Activated naive CD8-positive, alpha-beta T cell treated with anti-CD3 and anti-CD28 coated beads, Interleukin-2, amount 50 U/mL, for 24 hours (primary cell): Measurements from ENCODE around the gene PLXNB3.

ENCODE experiments used
- ATAC-seq: fragments of 150-1000 bp; cut with Tn5 transposase; one replicate; pipeline ENCODE4 v1.10.0; 2021
- DNase-seq: peaks from one replicate; pipeline ENCODE4 v3.0.0; 2021
- H3K27ac Mint-ChIP-seq: one replicate; pipeline ENCODE4 v1.8.0; 2021; ENCODE audit warnings: mild to moderate bottlenecking, mixed read lengths
- H3K27me3 Mint-ChIP-seq: one replicate; pipeline ENCODE4 v1.8.0; 2021; ENCODE audit warnings: mixed read lengths
- H3K36me3 Mint-ChIP-seq: one replicate; pipeline ENCODE4 v1.8.0; 2021; ENCODE audit warnings: low read depth, mixed read lengths
- H3K4me1 Mint-ChIP-seq: one replicate; pipeline ENCODE4 v1.8.0; 2021; ENCODE audit warnings: mixed read lengths
- H3K4me3 Mint-ChIP-seq: one replicate; pipeline ENCODE4 v1.8.0; 2021; ENCODE audit warnings: mild to moderate bottlenecking, moderate library complexity, mixed read lengths
- H3K9me3 Mint-ChIP-seq: one replicate; pipeline ENCODE4 v1.8.0; 2021; ENCODE audit warnings: mixed read lengths

The PLXNB3 gene

DNA sequence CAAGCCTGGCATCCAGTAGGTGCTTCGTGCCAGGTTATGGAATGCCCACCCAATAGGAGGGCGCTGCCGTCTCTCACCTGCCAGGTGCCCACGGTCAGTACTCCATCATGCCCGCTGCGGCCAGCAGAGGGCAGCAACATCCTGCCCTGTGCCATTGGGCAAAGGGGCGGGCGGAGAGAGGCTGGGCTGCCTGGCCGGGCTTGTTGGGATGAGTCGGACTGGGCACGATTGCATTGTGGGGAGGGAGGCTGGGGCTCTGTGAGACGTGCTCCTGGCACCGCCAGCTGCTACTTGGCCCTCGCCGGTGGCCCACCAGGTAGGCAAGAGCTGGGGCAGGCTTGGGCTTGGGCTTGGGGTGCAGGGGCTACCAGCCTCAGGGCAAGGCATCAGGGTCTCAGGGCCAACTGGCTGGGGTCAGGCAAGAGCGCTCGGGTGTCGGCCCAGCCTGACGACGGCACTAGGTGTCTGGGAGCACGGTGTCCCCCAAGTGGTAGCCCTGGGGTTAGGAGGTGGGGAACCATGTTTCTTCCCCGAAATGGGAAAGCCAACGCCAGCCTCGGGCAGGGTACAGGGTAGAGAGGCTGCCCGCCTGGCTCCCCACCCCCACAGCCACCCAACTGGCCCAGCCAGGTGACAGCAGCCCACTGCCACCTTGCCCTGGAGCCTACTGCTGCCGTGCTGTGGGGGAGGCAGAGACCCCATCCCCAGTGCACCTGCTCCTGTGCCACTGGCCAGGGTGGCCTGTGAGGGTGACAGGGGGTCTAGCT lies at the start of gene PLXNB3:
Gene PLXNB3 (plus strand): TSS at position 261 of the 767 bp plus-strand sequence. CDS start 1,287 bp downstream, outside the sequence.
- H3K27ac Mint-ChIP-seq = no peak within 1 kb of the TSS
- no peaks in the 10 kb centered on the region for H3K9me3 Mint-ChIP-seq
- H3K27me3 Mint-ChIP-seq = no peaks in the 10 kb centered on the region
- DNase-seq = peak; percentile 79
- H3K4me1 Mint-ChIP-seq = peaks cover 17% of the 10 kb centered on the region
- no peaks in the 10 kb centered on the region for H3K36me3 Mint-ChIP-seq
- H3K4me3 Mint-ChIP-seq = no peak within 1 kb of the TSS
- peak; percentile 67 for ATAC-seq

DNA sequence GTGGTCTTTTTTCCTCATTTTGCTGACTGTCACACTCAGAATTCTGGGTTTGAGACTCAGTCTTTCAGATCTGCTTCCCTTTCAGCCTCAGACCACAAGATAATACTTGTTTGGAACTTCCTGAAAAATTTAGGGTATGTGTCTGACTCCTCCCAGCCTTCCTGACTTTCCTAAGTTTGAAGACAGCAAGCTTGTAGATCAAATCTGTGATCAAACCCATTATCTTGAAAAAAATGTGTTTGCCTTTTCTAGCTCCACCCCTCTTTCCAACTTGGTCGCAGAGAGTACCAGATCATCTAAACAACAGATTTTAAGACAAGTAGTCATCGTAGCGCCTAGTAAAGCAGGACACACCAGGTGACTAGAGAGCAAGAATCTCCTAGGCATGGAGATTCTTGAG lies 49.8 kb upstream of the PLXNB3 start:
- H3K4me3 Mint-ChIP-seq = no peak overlapping the region
- no peak overlapping the region for H3K27ac Mint-ChIP-seq
- DNase-seq (no peak), ATAC-seq (no peak)
- H3K27me3 Mint-ChIP-seq = no peaks in the 10 kb centered on the region
- H3K9me3 Mint-ChIP-seq = no peaks in the 10 kb centered on the region
- H3K4me1 Mint-ChIP-seq = peaks cover 6% of the 10 kb centered on the region
- H3K36me3 Mint-ChIP-seq = peaks cover 24% of the 10 kb centered on the region

DNA sequence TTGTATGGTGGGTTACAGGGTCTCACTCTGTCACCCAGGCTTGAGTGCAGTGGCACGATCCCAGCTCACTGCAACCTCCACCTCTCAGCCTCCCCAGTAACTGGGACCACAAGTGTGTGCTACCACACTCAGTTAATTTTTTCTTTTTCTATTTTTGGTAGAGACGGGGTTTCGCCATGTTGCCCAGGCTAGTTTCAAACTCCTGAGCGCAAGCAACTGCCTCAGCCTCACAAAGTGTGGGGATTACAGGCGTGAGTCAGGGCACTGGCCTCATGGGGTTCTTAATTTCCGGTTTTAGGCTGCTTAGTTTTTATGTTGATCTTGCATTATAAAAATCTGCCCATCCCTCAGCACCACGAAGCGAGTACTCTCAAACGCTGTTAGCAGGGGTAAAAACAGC lies 46.6 kb upstream of the PLXNB3 start:
- H3K9me3 Mint-ChIP-seq = no peaks in the 10 kb centered on the region
- ATAC-seq (no peak), DNase-seq (no peak)
- no peak overlapping the region for H3K4me3 Mint-ChIP-seq
- H3K4me1 Mint-ChIP-seq = peaks cover 12% of the 10 kb centered on the region
- peaks cover 27% of the 10 kb centered on the region for H3K36me3 Mint-ChIP-seq
- H3K27me3 Mint-ChIP-seq = no peaks in the 10 kb centered on the region
- H3K27ac Mint-ChIP-seq = no peak overlapping the region

DNA sequence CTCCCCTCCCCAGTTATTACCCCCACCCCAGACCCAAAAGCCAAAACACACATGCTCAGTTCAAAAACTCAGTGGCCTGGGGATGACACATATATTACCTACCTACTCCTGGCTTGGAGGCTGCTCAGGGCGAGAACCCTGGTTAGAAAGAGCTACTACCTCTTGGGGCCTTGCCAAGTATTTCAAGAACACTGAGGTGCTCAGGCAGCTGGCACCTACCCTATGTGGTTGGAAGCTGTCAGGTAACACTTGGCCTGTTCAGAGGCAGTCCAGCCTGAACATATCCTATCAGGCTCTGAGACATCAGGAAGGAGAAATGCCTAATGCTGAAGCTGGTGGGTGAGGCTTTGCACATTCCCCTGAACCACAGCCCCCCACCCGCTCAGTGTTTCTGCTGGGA lies 44.8 kb upstream of the PLXNB3 start:
- Mint-ChIP-seq H3K4me1 (peaks cover 16% of the 10 kb centered on the region), H3K36me3 (peaks cover 23% of the 10 kb centered on the region), H3K9me3 (no peaks in the 10 kb centered on the region), H3K4me3 (no peak overlapping the region), H3K27me3 (no peaks in the 10 kb centered on the region), H3K27ac (no peak overlapping the region)
- ATAC-seq = no peak
- DNase-seq = no peak

DNA sequence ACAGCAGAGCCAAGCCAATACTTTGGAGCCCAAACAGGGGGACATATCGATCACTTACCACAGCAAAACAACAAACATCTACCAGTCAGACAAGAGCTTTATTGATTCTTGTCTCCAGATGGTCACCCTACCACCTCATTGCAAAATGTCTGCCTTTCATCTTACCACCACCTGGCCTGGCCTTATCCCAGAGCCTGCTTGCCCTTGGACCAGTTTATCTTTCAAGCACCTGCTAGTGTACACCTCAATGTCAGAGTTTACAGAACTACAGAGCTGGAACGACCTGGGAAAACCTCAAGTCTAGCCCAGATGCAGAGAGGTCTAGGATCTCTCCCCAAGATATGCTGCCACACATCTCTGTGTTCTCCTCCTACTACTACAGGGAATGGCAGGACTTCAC lies 44.3 kb upstream of the PLXNB3 start:
- H3K36me3 Mint-ChIP-seq = peaks cover 22% of the 10 kb centered on the region

DNA sequence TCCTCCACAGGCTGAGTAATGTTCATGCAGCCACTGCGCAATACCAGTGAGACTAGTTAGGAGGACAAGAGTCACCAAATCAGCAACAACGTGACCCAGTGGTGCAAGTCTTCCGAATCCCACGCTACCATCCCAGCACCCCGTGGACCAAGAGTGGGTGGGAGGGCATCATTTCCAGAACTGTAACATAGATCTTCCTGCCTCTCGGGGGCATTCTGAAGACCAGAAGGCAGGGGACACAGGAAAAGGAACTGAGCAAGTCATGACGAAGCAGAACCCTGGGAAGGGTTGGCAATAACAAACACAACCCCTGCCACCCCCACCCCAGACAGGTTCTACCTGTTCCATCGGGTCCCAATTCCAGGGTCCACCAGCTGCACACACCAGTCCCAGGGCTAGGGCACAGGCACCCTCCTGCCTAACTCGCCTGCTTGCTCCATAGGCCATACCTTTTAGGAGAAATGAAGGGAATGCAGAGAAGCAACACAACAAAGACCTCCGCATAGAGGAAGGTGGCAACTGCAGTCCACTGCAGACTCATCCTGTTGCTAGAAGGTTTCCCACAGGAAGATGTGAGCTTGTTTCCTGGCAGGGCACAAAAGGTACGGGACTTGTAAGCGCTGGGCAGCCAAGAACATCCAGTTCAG lies 41.2 kb upstream of the PLXNB3 start:
- Mint-ChIP-seq H3K27me3 (no peaks in the 10 kb centered on the region), H3K4me3 (peak overlapping the region; percentile 87), H3K9me3 (no peaks in the 10 kb centered on the region), H3K27ac (peak overlapping the region; percentile 81), H3K4me1 (peaks cover 28% of the 10 kb centered on the region), H3K36me3 (peaks cover 16% of the 10 kb centered on the region)
- DNase-seq = no peak
- no peak for ATAC-seq

More for the DNA sequence above, 44.3 kb upstream of the PLXNB3 start:
- Mint-ChIP-seq H3K4me3 (no peak overlapping the region), H3K4me1 (peaks cover 16% of the 10 kb centered on the region), H3K9me3 (no peaks in the 10 kb centered on the region), H3K27me3 (no peaks in the 10 kb centered on the region), H3K27ac (no peak overlapping the region)
- DNase-seq (no peak), ATAC-seq (no peak)

DNA sequence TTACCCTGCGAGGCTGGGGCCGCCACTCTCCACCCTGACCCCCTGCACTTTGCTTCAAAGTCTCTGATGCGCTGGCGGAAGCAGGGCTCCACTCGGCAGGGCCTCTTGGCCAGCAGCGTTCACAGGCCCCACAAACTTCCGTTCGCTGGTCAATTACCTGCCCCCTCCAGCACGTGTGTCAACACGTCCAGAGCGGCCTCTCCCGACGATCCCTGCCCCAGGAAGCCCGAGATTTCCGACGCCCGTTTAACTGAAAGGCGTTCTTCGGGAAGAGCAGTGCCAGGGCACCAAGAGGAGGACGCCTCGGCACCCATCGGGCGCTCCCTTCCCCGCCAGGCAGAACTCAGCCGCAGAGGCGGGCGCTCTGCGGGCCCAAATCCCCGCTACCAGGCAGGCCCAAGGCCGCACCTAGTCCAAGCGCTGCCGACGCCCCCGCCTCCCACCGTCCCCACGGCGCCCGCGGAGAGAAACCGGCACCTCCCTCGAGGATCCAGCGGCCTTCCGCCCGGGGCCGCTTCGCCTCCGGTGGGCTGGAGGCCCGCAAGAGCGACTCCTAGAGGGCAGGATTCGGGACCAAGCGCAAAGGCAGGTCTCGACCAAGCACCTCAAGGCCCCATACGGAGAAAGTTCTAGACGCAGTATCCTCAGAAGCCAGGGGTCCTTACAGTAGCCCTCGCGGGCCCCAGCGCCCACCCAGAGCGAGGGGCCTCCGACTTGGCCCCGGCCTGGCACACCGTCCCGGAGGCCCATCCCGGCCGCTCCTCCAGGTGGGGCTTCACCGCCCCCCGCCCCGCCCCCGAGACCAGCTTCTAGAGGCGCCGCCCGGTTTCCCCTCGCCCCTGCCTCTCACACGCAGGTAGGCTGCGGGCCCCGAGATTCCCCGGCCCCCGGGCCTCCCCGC lies 40.4 kb upstream of the PLXNB3 start:
- DNase-seq (peak; percentile 51), ATAC-seq (peak; percentile 37)
- H3K9me3 Mint-ChIP-seq = no peaks in the 10 kb centered on the region
- peak overlapping the region; percentile 81 for H3K27ac Mint-ChIP-seq
- peaks cover 14% of the 10 kb centered on the region for H3K36me3 Mint-ChIP-seq
- peak overlapping the region; percentile 87 for H3K4me3 Mint-ChIP-seq
- H3K4me1 Mint-ChIP-seq = peaks cover 27% of the 10 kb centered on the region
- no peaks in the 10 kb centered on the region for H3K27me3 Mint-ChIP-seq

DNA sequence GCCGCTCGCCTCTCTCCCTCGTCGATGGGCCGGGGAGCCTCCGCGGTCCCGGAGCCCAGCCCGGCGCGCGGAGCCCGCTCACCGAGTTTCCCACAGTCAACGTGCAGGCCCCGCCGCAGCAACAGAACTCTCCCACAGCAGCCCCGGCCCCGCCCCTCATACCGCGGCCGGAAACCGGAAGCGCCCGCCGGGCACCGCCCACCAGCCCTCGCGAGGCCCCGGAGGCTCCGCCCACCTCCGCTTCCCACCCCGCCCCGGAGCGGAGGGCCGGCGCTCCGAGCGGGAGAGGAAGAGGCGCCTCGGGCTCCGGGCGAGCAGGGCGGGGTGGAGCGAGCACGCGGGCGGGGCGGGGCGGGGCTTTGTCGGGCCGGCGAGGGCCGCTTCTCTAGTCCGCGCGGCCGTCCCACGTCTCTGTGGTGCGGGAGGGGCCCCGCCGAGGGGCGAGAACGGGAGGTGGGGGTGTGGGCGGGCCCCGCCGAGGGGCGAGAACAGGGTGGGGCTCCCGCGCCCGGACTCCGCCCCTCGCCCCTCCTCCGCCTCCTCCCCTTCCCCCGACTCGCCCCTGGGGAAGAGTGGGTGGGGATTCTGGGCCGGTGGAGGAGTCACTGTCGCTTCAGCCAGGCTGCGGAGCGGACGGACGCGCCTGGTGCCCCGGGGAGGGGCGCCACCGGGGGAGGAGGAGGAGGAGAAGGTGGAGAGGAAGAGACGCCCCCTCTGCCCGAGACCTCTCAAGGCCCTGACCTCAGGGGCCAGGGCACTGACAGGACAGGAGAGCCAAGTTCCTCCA lies 39.6 kb upstream of the PLXNB3 start, which contains the start of the genes ABCD1 and BCAP31:
Gene ABCD1 (plus strand): TSS at position 605 of the 787 bp plus-strand sequence. CDS start 411 bp downstream, outside the sequence.
Gene BCAP31 (minus strand): TSS at position 136 of the 787 bp plus-strand sequence. CDS start 1,143 bp downstream, outside the sequence.
- DNase-seq = peak; percentile 89
- H3K4me3 Mint-ChIP-seq = peak within 1 kb of the TSS; percentile 87
- peak; percentile 74 for ATAC-seq
- H3K9me3 Mint-ChIP-seq = no peaks in the 10 kb centered on the region
- H3K27me3 Mint-ChIP-seq = no peaks in the 10 kb centered on the region
- H3K36me3 Mint-ChIP-seq = peaks cover 11% of the 10 kb centered on the region
- peaks cover 25% of the 10 kb centered on the region for H3K4me1 Mint-ChIP-seq
- H3K27ac Mint-ChIP-seq = peak within 1 kb of the TSS; percentile 81

DNA sequence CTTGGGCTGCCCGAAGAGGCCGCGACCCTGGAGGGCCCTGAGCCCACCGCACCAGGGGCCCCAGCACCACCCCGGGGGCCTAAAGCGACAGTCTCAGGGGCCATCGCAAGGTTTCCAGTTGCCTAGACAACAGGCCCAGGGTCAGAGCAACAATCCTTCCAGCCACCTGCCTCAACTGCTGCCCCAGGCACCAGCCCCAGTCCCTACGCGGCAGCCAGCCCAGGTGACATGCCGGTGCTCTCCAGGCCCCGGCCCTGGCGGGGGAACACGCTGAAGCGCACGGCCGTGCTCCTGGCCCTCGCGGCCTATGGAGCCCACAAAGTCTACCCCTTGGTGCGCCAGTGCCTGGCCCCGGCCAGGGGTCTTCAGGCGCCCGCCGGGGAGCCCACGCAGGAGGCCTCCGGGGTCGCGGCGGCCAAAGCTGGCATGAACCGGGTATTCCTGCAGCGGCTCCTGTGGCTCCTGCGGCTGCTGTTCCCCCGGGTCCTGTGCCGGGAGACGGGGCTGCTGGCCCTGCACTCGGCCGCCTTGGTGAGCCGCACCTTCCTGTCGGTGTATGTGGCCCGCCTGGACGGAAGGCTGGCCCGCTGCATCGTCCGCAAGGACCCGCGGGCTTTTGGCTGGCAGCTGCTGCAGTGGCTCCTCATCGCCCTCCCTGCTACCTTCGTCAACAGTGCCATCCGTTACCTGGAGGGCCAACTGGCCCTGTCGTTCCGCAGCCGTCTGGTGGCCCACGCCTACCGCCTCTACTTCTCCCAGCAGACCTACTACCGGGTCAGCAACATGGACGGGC lies 38.8 kb upstream of the PLXNB3 start:
- peaks cover 25% of the 10 kb centered on the region for H3K4me1 Mint-ChIP-seq
- no peak overlapping the region for H3K27ac Mint-ChIP-seq
- peaks cover 11% of the 10 kb centered on the region for H3K36me3 Mint-ChIP-seq
- no peaks in the 10 kb centered on the region for H3K27me3 Mint-ChIP-seq
- no peaks in the 10 kb centered on the region for H3K9me3 Mint-ChIP-seq
- ATAC-seq (peak; percentile 2), DNase-seq (no peak)
- peak overlapping the region; percentile 58 for H3K4me3 Mint-ChIP-seq

DNA sequence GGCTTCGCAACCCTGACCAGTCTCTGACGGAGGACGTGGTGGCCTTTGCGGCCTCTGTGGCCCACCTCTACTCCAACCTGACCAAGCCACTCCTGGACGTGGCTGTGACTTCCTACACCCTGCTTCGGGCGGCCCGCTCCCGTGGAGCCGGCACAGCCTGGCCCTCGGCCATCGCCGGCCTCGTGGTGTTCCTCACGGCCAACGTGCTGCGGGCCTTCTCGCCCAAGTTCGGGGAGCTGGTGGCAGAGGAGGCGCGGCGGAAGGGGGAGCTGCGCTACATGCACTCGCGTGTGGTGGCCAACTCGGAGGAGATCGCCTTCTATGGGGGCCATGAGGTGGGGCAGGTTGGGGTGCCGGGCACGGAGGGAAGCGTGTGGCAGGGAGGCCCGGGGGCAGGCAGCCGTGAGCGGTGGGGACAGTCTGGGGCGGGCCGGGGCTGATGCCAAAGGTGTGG lies 38.2 kb upstream of the PLXNB3 start:
- no peak overlapping the region for H3K27ac Mint-ChIP-seq
- peaks cover 7% of the 10 kb centered on the region for H3K36me3 Mint-ChIP-seq
- no peak for DNase-seq
- H3K9me3 Mint-ChIP-seq = no peaks in the 10 kb centered on the region
- no peak for ATAC-seq
- H3K4me1 Mint-ChIP-seq = peaks cover 25% of the 10 kb centered on the region
- no peaks in the 10 kb centered on the region for H3K27me3 Mint-ChIP-seq
- H3K4me3 Mint-ChIP-seq = peak overlapping the region; percentile 46

DNA sequence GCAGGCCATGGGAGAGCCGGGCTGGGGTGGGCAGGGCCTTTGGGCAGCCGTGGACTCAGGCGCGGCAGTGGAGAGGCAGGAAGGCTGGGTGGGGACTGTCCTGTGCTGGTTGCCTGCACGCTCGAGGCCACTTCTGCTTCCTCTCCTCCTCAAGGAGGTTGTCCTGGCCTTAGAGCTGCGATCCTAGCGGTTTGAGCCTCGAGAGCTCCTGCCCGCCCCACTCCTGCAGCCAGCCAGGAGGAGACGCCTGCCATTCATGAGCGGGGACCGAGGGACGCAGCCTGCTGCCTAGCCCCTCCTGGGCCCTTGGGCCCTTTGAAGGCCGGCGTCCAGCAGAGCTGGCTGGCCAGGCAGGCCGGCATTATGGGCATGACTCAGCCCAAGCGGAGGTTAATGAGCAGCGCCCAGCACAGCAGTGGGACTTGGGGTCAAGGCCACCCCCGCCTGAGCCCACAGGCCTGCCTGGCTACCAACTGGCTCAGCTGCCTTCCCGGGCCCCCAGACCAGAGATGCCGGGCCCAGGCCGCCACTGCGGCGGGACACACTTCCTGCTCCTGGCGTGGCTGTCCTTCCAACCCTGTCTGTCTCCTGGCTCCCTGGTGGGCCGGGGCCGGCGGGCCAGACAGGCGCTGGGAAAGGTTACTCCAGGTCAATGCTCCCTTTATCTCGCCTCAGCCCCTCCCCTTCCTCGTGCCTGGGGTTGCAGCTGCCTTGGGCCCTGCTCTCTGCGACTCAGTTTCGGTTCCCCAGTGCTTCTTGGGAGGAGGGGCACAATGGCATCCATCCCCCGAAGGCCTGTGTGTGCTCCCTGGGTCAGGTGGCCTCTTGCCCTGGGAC lies 37.5 kb upstream of the PLXNB3 start:
- Mint-ChIP-seq H3K4me3 (peak overlapping the region; percentile 38), H3K27me3 (no peaks in the 10 kb centered on the region), H3K36me3 (peaks cover 10% of the 10 kb centered on the region), H3K9me3 (no peaks in the 10 kb centered on the region), H3K27ac (peak overlapping the region; percentile 42), H3K4me1 (peaks cover 31% of the 10 kb centered on the region)
- ATAC-seq (no peak), DNase-seq (peak; percentile 40)

DNA sequence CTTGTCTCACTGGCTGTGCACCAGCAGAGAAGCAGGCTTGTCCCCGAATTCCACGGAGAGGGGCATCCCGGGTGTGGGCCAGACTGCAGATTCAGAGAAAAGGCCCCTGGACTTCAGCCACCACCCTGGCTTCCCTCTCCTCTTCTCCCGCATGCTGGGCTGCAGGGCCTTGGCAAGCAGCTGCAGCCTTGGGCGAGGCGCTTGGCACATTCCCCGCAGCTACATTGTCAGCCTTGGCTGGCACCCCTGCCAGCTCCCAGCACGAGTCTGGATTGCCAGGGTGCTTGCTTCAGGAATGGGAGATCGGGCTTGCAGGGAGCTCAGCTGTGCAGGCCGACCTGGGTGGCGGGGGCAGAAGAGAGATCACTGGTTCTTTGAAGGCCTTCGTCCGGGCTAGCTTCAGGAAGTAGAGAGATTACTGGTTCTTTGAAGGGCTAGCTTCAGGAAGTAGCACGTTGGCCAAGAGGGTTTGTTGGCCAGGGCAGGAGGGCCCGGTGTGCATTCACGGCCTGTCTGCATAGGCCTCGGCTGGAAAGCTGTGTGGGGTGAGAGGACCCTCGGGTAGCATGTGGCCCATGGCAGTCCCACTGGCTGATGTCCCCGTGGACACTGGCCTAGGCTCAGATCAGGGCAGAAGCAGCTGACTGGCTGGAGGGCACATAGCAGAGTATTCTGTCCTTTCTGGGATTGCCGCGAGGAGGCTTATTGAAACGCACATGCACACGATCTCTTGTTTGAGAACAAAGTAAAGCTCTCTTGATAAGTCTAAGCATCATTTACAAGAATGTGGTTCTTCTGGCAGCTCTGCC lies 36.7 kb upstream of the PLXNB3 start:
- peak overlapping the region; percentile 42 for H3K27ac Mint-ChIP-seq
- peaks cover 12% of the 10 kb centered on the region for H3K36me3 Mint-ChIP-seq
- H3K4me1 Mint-ChIP-seq = peaks cover 31% of the 10 kb centered on the region
- DNase-seq (no peak), ATAC-seq (no peak)
- H3K4me3 Mint-ChIP-seq = peak overlapping the region; percentile 38
- no peaks in the 10 kb centered on the region for H3K27me3 Mint-ChIP-seq
- no peaks in the 10 kb centered on the region for H3K9me3 Mint-ChIP-seq
